ENCODE results near the gene SLAMF1. TPM values are rescaled to one million over a fixed set of nuclear protein-coding genes. Genes with fewer than 3 reads are reported as not detected.

Gene SLAMF1
- total RNA-seq, 1 donor from 2014 or later = not detected

DNA sequence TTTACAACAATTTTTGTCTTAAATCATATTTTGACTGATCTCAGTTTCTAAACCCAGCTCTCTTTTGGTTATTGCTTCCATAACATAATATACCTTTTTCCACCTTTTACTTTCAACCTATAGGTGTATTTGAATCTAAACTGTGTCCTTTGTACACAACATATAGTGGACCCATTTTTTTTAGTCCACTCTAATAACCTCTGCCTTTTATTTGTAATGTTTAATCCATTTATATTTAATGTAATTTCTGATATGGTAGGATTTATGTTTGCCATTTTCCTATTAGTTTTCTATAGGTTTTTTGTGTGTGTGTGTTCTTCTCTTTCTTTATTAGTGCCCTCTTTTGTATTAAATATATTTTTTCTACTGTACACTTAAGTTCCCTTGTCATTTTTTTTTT, 22.4 kb upstream of the SLAMF1 start:
- no peaks in the 10 kb centered on the region for H3K4me1 ChIP-seq (ENCODE audit: insufficient read depth, low read length)
- H3K9me3 ChIP-seq (ENCODE audit: insufficient read depth, low read depth, low read length) = no peaks in the 10 kb centered on the region
- no peaks in the 10 kb centered on the region for H3K79me2 ChIP-seq (ENCODE audit: insufficient read depth, low read length)
- FAIRE-seq = no peak
- no peak overlapping the region for H3K9ac ChIP-seq (ENCODE audit: low read length)
- H3K4me1 Mint-ChIP-seq (ENCODE audit: low read depth, unreplicated experiment) = no peaks in the 10 kb centered on the region
- H3K27ac ChIP-seq (ENCODE audit: low read depth, low read length) = no peak overlapping the region
- no peak for TF ChIP-seq EZH2 (IDR thresholded peaks at IDR 0.05; ENCODE audit: insufficient read depth, low read length)
- no peak for TF ChIP-seq CTCF (IDR thresholded peaks at IDR 0.05; ENCODE audit: insufficient read depth, low read depth, low read length)
- H3K36me3 ChIP-seq (ENCODE audit: insufficient read depth, low read length) = no peaks in the 10 kb centered on the region
- no peak overlapping the region for H3K4me3 ChIP-seq (ENCODE audit: insufficient read depth, low read depth, low read length)
- DNase-seq (ENCODE audit: low read depth) = no peak
- no peaks in the 10 kb centered on the region for H4K20me1 ChIP-seq (ENCODE audit: insufficient read depth, low read length)
- H3K27me3 ChIP-seq (ENCODE audit: insufficient read depth, low read length) = no peaks in the 10 kb centered on the region
- H3K27me3 Mint-ChIP-seq (ENCODE audit: low read depth, unreplicated experiment) = peaks cover 4% of the 10 kb centered on the region
- no peak overlapping the region for H3K4me3 Mint-ChIP-seq (ENCODE audit: unreplicated experiment)
- no peaks in the 10 kb centered on the region for H3K36me3 Mint-ChIP-seq (ENCODE audit: low read depth, unreplicated experiment)
- H2AFZ ChIP-seq (ENCODE audit: low read depth, low read length) = no peak overlapping the region
- no peak overlapping the region for H3K27ac Mint-ChIP-seq (ENCODE audit: unreplicated experiment)
- H3K4me2 ChIP-seq (ENCODE audit: low read length) = no peak overlapping the region
- H3K9me3 Mint-ChIP-seq (ENCODE audit: unreplicated experiment) = peaks cover 2% of the 10 kb centered on the region

GRCh38 chr1:160667896-160668295, 21.1 kb upstream of the SLAMF1 start:
- FAIRE-seq = no peak
- Histone ChIP-seq H3K27ac (ENCODE audit: low read depth, low read length) (no peak overlapping the region), H2AFZ (ENCODE audit: low read depth, low read length) (no peak overlapping the region), H3K27me3 (ENCODE audit: insufficient read depth, low read length) (no peaks in the 10 kb centered on the region), H3K4me2 (ENCODE audit: low read length) (no peak overlapping the region), H3K9ac (ENCODE audit: low read length) (no peak overlapping the region), H4K20me1 (ENCODE audit: insufficient read depth, low read length) (no peaks in the 10 kb centered on the region), H3K9me3 (ENCODE audit: insufficient read depth, low read depth, low read length) (no peaks in the 10 kb centered on the region), H3K36me3 (ENCODE audit: insufficient read depth, low read length) (no peaks in the 10 kb centered on the region), H3K4me3 (ENCODE audit: insufficient read depth, low read depth, low read length) (no peak overlapping the region), H3K79me2 (ENCODE audit: insufficient read depth, low read length) (no peaks in the 10 kb centered on the region), H3K4me1 (ENCODE audit: insufficient read depth, low read length) (no peaks in the 10 kb centered on the region)
- Mint-ChIP-seq H3K9me3 (ENCODE audit: unreplicated experiment) (peaks cover 2% of the 10 kb centered on the region), H3K4me3 (ENCODE audit: unreplicated experiment) (no peak overlapping the region), H3K4me1 (ENCODE audit: low read depth, unreplicated experiment) (no peaks in the 10 kb centered on the region), H3K36me3 (ENCODE audit: low read depth, unreplicated experiment) (no peaks in the 10 kb centered on the region), H3K27me3 (ENCODE audit: low read depth, unreplicated experiment) (peaks cover 4% of the 10 kb centered on the region), H3K27ac (ENCODE audit: unreplicated experiment) (no peak overlapping the region)
- no peak for DNase-seq (ENCODE audit: low read depth)
- TF ChIP-seq EZH2 (IDR thresholded peaks at IDR 0.05; ENCODE audit: insufficient read depth, low read length) = no peak
- no peak for TF ChIP-seq CTCF (IDR thresholded peaks at IDR 0.05; ENCODE audit: insufficient read depth, low read depth, low read length)

DNA sequence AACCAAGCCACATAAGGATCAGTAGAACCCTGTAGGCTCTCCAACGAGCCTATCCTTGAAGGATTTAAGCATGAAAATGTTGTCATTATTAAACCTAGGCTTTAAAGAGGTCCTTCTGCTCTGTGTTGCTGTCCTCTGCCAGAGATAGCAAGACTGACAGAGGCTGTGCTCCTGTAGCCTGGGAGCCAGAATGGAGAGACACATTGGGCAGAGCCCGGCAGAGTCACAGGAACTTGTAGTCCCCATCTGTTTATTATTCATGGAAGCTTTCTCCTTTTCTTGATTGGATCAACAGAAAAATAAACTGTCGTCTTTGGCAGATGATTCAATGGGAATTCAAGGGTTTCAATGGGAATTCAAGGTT, 19.2 kb upstream of the SLAMF1 start:
- H3K27me3 Mint-ChIP-seq (ENCODE audit: low read depth, unreplicated experiment) = peaks cover 4% of the 10 kb centered on the region
- H3K4me1 Mint-ChIP-seq (ENCODE audit: low read depth, unreplicated experiment) = no peaks in the 10 kb centered on the region
- no peaks in the 10 kb centered on the region for H3K27me3 ChIP-seq (ENCODE audit: insufficient read depth, low read length)
- H3K4me3 ChIP-seq (ENCODE audit: insufficient read depth, low read depth, low read length) = no peak overlapping the region
- no peak overlapping the region for H3K4me2 ChIP-seq (ENCODE audit: low read length)
- TF ChIP-seq EZH2 (IDR thresholded peaks at IDR 0.05; ENCODE audit: insufficient read depth, low read length) (no peak), CTCF (IDR thresholded peaks at IDR 0.05; ENCODE audit: insufficient read depth, low read depth, low read length) (no peak)
- H3K27ac ChIP-seq (ENCODE audit: low read depth, low read length) = no peak overlapping the region
- no peaks in the 10 kb centered on the region for H3K79me2 ChIP-seq (ENCODE audit: insufficient read depth, low read length)
- no peaks in the 10 kb centered on the region for H4K20me1 ChIP-seq (ENCODE audit: insufficient read depth, low read length)
- H3K4me1 ChIP-seq (ENCODE audit: insufficient read depth, low read length) = no peaks in the 10 kb centered on the region
- H3K36me3 Mint-ChIP-seq (ENCODE audit: low read depth, unreplicated experiment) = no peaks in the 10 kb centered on the region
- peaks cover 2% of the 10 kb centered on the region for H3K9me3 Mint-ChIP-seq (ENCODE audit: unreplicated experiment)
- no peak overlapping the region for H3K27ac Mint-ChIP-seq (ENCODE audit: unreplicated experiment)
- no peaks in the 10 kb centered on the region for H3K36me3 ChIP-seq (ENCODE audit: insufficient read depth, low read length)
- H3K9me3 ChIP-seq (ENCODE audit: insufficient read depth, low read depth, low read length) = no peaks in the 10 kb centered on the region
- no peak for FAIRE-seq
- DNase-seq (ENCODE audit: low read depth) = no peak
- H2AFZ ChIP-seq (ENCODE audit: low read depth, low read length) = no peak overlapping the region
- no peak overlapping the region for H3K4me3 Mint-ChIP-seq (ENCODE audit: unreplicated experiment)
- H3K9ac ChIP-seq (ENCODE audit: low read length) = no peak overlapping the region
